Umbilical cord (tissue), 2 donors: ENCODE results near the gene CASP5. TPM values are rescaled to one million over a fixed set of nuclear protein-coding genes. Genes with fewer than 3 reads are reported as not detected.

Source experiments
- DNase-seq: peaks from one replicate; pipeline ENCODE4 v3.0.0-alpha.2; 2015; ENCODE audit warnings: low spot score
- total RNA-seq: library from RNA; depleted of rRNA; stranded (reverse); fragments of >200 nt; gene quantifications from one replicate; pipeline ENCODE4 v1.2.3, GENCODE V29; 2014; ENCODE audit warnings: low replicate concordance; ENCODE audit not compliant: insufficient read depth

CASP5 gene
- total RNA-seq, 1 donor from 2014 or later: not detected

DNA sequence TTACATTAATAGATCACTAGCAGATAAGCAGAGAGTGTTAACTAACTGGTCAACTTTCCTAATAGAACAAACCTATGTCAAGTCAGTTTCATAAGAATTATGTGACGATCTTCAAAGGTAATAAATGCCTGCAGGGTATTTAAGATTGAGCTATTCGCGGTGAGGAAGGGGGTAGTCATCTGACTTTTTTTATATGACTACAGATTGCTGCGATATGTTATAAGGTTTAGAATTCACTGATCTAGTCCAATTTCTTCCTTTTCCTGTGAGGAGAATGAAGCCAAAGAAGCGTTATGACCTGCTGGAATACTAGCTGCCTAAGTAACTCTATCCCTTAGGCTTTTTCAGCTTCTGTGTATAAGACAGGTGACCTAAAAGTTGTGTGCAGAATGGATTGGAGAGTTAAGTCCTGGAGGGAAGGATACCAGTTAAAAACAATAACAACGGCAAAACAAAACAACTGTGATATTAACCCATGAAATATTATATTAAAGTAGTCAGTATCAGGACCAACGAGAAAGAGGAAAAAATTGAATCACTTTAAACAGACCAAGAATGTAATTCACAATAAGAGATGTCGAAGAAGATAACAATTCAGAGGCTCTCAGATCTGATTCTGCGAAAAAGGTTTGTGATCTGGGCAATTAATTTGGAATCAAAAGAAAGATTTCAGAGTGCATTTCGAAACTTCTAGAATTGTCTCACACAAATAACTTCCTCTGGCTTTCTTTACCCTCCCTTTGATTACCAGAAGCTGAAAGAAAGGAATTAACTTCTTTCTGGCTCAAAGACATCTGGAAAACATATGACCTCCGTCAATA, 55.2 kb downstream of the CASP5 start:
- peak; percentile 10 for DNase-seq

DNA sequence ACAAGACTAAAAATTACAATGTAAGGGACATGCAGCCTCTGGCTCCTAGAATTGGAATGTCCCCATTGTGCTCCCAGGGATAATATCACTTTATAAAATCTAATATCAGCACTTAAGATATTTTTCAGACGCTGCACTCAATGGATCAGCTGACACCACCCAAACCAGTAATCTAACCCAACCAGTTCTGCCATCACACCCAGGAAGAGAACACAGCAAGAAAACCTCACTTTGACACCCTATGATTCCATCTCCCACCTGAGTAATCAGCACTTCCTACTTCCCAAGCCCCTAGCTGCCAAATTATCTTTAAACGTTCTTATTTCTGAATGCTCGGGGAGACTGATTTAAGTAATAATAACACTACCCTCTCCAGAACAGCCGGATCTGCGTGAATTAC, 57.2 kb downstream of the CASP5 start:
- DNase-seq: no peak

GRCh38 chr11:104964247-104964646, 58.7 kb downstream of the CASP5 start:
- DNase-seq: no peak

DNA sequence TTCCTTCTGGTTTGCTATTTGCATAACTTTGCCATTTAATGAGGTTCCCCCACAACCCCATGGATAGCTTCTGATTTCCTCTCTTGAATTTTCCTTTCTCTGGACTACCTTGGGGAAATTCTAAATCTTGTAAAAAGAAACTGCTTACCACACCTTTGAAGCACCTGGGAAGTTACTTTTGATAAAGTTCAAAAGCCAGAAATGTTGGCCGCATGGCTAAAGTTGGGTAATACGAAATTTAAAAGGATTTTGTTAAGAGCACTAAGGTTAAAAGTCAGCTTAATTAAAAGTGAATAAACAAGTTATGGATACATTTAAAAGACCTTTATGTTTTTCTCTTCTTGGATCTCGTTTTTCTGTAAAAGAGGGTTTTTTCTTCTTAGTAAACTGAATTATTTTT, 60.1 kb downstream of the CASP5 start:
- DNase-seq: no peak

DNA sequence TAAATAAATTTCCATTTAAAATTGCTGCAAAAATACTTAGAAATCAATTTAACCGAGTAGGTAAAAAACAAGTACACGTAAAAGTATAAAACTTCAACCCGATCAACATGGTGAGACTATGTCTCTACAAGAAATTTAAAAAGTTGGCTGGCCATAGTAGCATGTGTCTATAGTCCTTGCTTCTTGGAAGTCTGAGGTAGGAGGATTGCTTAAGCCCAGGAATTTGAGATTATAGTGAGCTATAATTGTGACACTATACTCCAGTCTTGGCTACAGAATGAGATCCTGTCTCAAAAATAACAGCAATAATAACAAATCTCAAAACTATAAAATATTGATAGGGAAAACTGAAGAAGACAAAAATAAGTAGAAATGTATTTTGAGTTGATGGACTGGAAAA, 65.7 kb downstream of the CASP5 start:
- DNase-seq: no peak

GRCh38 chr11:104956528-104956927, 66.4 kb downstream of the CASP5 start:
- DNase-seq: no peak

DNA sequence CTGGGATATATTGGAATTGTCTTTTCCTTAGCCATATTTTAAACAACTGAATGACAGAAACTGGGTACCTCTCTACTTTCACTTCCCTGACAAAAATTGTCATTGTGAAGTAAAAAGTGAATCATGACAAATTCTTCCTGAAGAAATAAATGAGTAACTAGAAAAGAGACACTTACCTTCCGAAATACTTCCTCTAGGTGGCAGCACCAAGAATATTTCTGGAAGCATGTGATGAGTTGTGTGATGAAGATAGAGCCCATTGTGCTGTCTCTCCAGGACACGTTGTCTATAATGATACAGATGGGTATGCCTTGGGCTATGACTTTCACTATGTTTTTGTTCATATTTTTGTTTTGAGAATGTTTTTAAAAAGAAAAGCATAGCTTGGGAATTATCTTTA, 76.1 kb downstream of the CASP5 start:
- DNase-seq: peak; percentile 5

Other genes starting within 250 kb of the CASP5 start
- gene CASP12, start 124.7 kb downstream of the CASP5 start, total RNA-seq: not detected
- 46.7 TPM for gene CASP4, start 54.6 kb downstream of the CASP5 start, total RNA-seq
- 38.3 TPM for gene CASP1, start 12.0 kb upstream of the CASP5 start, total RNA-seq
- gene CARD16, start 22.2 kb upstream of the CASP5 start, total RNA-seq: 6.7 TPM
- gene CARD18, start 116.6 kb upstream of the CASP5 start, total RNA-seq: not detected